Subcutaneous adipose tissue (tissue), 4 donors: ENCODE data around the gene SENP2. TPM values are rescaled to one million over a fixed set of nuclear protein-coding genes. Genes with fewer than 3 reads are reported as not detected.

Source experiments
- CTCF ChIP-seq: fragments of 450-650 bp; IDR thresholded peaks from one replicate; pipeline ENCODE4 v1.5.1; 2016; ENCODE audit warnings: low read depth, mild to moderate bottlenecking, control low read depth, antibody characterized with exemption, moderate library complexity
- small RNA-seq: library from RNA; depleted of rRNA; stranded (forward); fragments of <200 nt; gene quantifications from one replicate; pipeline ENCODE3, GENCODE V24; 2016
- total RNA-seq, 4 donors: library from RNA; depleted of rRNA; stranded (reverse); fragments of >200 nt; gene quantifications; one replicate each; pipeline ENCODE4 v1.1.0, GENCODE V29; 2016

Gene SENP2
- total RNA-seq, 4 donors from 2014 or later: 31.4 to 48.6 (median 40.2) TPM

GRCh38 chr3:185678027-185678426, 91.9 kb downstream of the SENP2 start:
- no peak for TF ChIP-seq CTCF

- no peak for TF ChIP-seq CTCF
Measured at GRCh38 chr3:185680231-185680630, 94.1 kb downstream of the SENP2 start.

Small RNA genes lying within 50 kb of the gene (small RNA-seq; reads per million reads assigned to genes)
- gene AC133473.1: not detected

Other genes starting within 250 kb of the SENP2 start
- 10 to 100 TPM in 2 of 4 donors, 1 to 10 TPM in 2; 7.6 to 20.9 (median 14.4) TPM for gene MAP3K13, start 223.2 kb upstream of the SENP2 start, total RNA-seq
- 10 to 100 TPM; 11.0 to 12.2 (median 11.7) TPM for gene TMEM41A, start 87.3 kb upstream of the SENP2 start, total RNA-seq
- gene LIPH, start 33.7 kb upstream of the SENP2 start, total RNA-seq: 1 to 10 TPM in 1 of 4 donors, under 1 TPM in 2, not detected in 1; 0.22 to 3.8 (median 0.34) TPM
- gene IGF2BP2, start 238.7 kb downstream of the SENP2 start, total RNA-seq: 10 to 100 TPM; 11.3 to 30.0 (median 26.9) TPM